ENCODE measurements around the gene TMCO4. TPM values are rescaled to one million over a fixed set of nuclear protein-coding genes. Genes with fewer than 3 reads are reported as not detected.

TMCO4 gene
- total RNA-seq, 1 donor from 2014 or later, result 7.6 TPM

GRCh38 chr1:19655718-19656080, 144.0 kb downstream of the TMCO4 start:
- ATAC-seq (no peak), DNase-seq (ENCODE audit: missing footprints) (no peak)
- intact Hi-C loops (cut with DNase I), result no loop called here

- DNase-seq (ENCODE audit: missing footprints), result no peak
- intact Hi-C loops (cut with DNase I), result loop anchor here (5.0 kb wide), 1 partner anchor 403 kb away; the partner anchor contains the start of genes EMC1 and MRTO4
- no peak for ATAC-seq
Observed at GRCh38 chr1:19654886-19655717, 144.6 kb downstream of the TMCO4 start.

GRCh38 chr1:19654386-19654785, 145.3 kb downstream of the TMCO4 start:
- intact Hi-C loops (cut with DNase I), result loop anchor here (5.0 kb wide), 1 partner anchor 402 kb away; the partner anchor contains the start of genes EMC1 and MRTO4
- DNase-seq (ENCODE audit: missing footprints) (no peak), ATAC-seq (no peak)

- intact Hi-C loops (cut with DNase I), result loop anchor here (1.0 to 5.0 kb wide), 2 partner anchors 307 to 399 kb away; partner anchors contain the start of genes EMC1 and MRTO4
- ATAC-seq (peak; percentile 88), DNase-seq (ENCODE audit: missing footprints) (peak; percentile 81)
Observed at GRCh38 chr1:19651141-19651737, 148.5 kb downstream of the TMCO4 start.

- intact Hi-C loops (cut with DNase I), result loop anchor here (1.0 to 5.0 kb wide), 2 partner anchors 306 to 398 kb away; partner anchors contain the start of genes EMC1 and MRTO4
- ATAC-seq, result peak; percentile 9
- no peak for DNase-seq (ENCODE audit: missing footprints)
Observed at GRCh38 chr1:19650416-19651140, 149.1 kb downstream of the TMCO4 start.

- intact Hi-C loops (cut with DNase I), result loop anchor here (5.0 kb wide), 2 partner anchors 141 to 161 kb away; partner anchors contain the start of gene CAPZB
- no peak for DNase-seq (ENCODE audit: missing footprints)
- ATAC-seq, result no peak
Observed at GRCh38 chr1:19648689-19649088, 151.0 kb downstream of the TMCO4 start.

GRCh38 chr1:19648239-19648638, 151.5 kb downstream of the TMCO4 start:
- no peak for DNase-seq (ENCODE audit: missing footprints)
- ATAC-seq, result no peak
- intact Hi-C loops (cut with DNase I), result loop anchor here (5.0 kb wide), 2 partner anchors 141 to 161 kb away; partner anchors contain the start of gene CAPZB

GRCh38 chr1:19647643-19648042, 152.1 kb downstream of the TMCO4 start:
- no peak for ATAC-seq
- DNase-seq (ENCODE audit: missing footprints), result no peak
- intact Hi-C loops (cut with DNase I), result loop anchor here (5.0 kb wide), 2 partner anchors 140 to 160 kb away; partner anchors contain the start of gene CAPZB

- ATAC-seq, result no peak
- DNase-seq (ENCODE audit: missing footprints), result no peak
- intact Hi-C loops (cut with DNase I), result loop anchor here (5.0 kb wide), 2 partner anchors 139 to 159 kb away; partner anchors contain the start of gene CAPZB
Observed at GRCh38 chr1:19646377-19647319, 153.1 kb downstream of the TMCO4 start.

- intact Hi-C loops (cut with DNase I), result loop anchor here (2.0 to 5.0 kb wide), 3 partner anchors 49 to 158 kb away; partner anchors contain the start of gene CAPZB
- DNase-seq (ENCODE audit: missing footprints) (no peak), ATAC-seq (no peak)
Observed at GRCh38 chr1:19645411-19646251, 154.1 kb downstream of the TMCO4 start.

GRCh38 chr1:19644681-19645410, 154.9 kb downstream of the TMCO4 start:
- intact Hi-C loops (cut with DNase I), result loop anchor here (2.0 to 5.0 kb wide), 3 partner anchors 48 to 158 kb away; partner anchors contain the start of gene CAPZB
- peak; percentile 7 for ATAC-seq

GRCh38 chr1:19644395-19644680, 155.4 kb downstream of the TMCO4 start:
- no peak for DNase-seq (ENCODE audit: missing footprints)
- intact Hi-C loops (cut with DNase I), result loop anchor here (2.0 kb wide), 1 partner anchor 48 kb away; a partner anchor contains a TSS
- ATAC-seq, result no peak

More at GRCh38 chr1:19644681-19645410, 154.9 kb downstream of the TMCO4 start:
- peak; percentile 74 for DNase-seq (ENCODE audit: missing footprints)

- DNase-seq (ENCODE audit: missing footprints) (peak; percentile 80), ATAC-seq (peak; percentile 86)
- intact Hi-C loops (cut with DNase I), result loop anchor here (2.0 kb wide), 1 partner anchor 47 kb away; a partner anchor contains a TSS
Observed at GRCh38 chr1:19643602-19644394, 155.9 kb downstream of the TMCO4 start, which contains the start of gene NBL1. Gene NBL1, plus strand, starts transcription at chr1:19644311. Its CDS starts 10,720 bp downstream, at chr1:19655031.

GRCh38 chr1:19643121-19643520, 156.6 kb downstream of the TMCO4 start:
- no peak for DNase-seq (ENCODE audit: missing footprints)
- no peak for ATAC-seq
- intact Hi-C loops (cut with DNase I), result no loop called here
